ENCODE data around the gene BAMBI.
A peak's percentile ranks its signal among the peaks of the same experiment; 100 is the strongest.

The BAMBI gene

DNA sequence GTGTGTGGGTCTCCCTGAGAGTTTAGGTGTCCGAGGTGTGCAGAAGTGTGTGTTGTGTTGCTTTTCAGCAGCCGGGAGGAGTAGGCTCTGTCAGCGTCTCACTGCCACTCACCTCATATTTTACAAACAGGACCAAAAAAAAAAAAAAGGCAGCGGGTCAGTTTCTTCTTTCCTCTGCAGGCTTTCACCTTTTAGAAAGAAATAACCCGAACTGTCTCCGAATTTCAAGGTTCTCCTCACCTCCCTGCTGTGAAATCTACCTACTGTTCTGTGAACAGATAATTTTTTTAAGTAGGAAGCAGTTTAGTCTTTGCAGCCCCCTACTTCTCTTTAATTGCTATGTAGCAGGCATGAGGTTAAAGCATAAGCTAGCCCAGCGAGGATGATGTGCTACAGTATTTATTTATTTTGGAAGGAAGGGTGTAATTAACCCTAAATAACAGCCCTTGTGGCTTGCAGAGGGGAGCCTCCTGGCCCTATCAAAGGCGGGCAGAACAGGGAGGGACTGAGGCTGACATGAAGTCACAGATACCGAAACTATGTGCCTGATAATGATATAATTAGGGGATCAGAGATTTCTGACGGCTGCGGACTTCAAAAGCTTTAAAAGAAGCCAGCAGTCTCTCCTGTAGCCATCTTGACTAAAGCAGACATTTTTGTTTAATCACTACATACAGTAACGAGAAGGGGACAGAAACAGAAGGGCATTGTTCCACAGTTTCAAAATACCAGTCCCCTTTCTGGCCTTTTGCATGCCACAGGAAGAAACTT is 1.6 kb downstream of the BAMBI start:
- Histone ChIP-seq H3K23ac (ENCODE audit: low read length in 2 of 2) (peak overlapping the region in 1 of 2 experiments; percentile 87), H3K36me3 (ENCODE audit: control insufficient read depth in 1 of 2, insufficient read depth in 2 of 2, low read depth in 1 of 2, low read length in 2 of 2) (peaks cover 4 to 11% of the 10 kb centered on the region in 2 experiments), H3K14ac (ENCODE audit: low read length in 2 of 2) (peak overlapping the region in 1 of 2 experiments; percentile 93), H4K8ac (ENCODE audit: low read length) (no peak overlapping the region), H3K4me2 (ENCODE audit: low read length, poor library complexity, severe bottlenecking) (peak overlapping the region; percentile 98), H2BK5ac (ENCODE audit: low read depth, low read length, poor library complexity, severe bottlenecking) (no peak overlapping the region), H3K4me3 (ENCODE audit: insufficient read depth in 1 of 2, low read depth in 1 of 2, low read length in 2 of 2) (peak overlapping the region; percentile 78 to 82), H3K27ac (ENCODE audit: low read length, poor library complexity, severe bottlenecking) (no peak overlapping the region), H3K9me3 (ENCODE audit: control insufficient read depth, low read length) (no peaks in the 10 kb centered on the region), H2AFZ (ENCODE audit: low read depth, low read length) (no peak overlapping the region), H2BK15ac (ENCODE audit: low read depth, poor library complexity, severe bottlenecking) (no peak overlapping the region), H4K91ac (ENCODE audit: low read length) (no peak overlapping the region), H3K4ac (ENCODE audit: low read depth in 1 of 2, low read length in 2 of 2) (no peak overlapping the region), H3K79me1 (replicated peaks; ENCODE audit: low read length, poor library complexity, severe bottlenecking) (peaks cover 10% of the 10 kb centered on the region), H3K4me1 (ENCODE audit: control insufficient read depth, insufficient read depth, low read depth, low read length) (peaks cover 12% of the 10 kb centered on the region), H2AK5ac (ENCODE audit: low read length, severe bottlenecking) (no peak overlapping the region), H2BK120ac (ENCODE audit: low read depth, low read length) (no peak overlapping the region), H3K27me3 (ENCODE audit: control insufficient read depth in 1 of 2, insufficient read depth in 1 of 2, low read length in 2 of 2) (peaks cover 21 to 42% of the 10 kb centered on the region in 2 experiments), H3K9ac (ENCODE audit: low read length) (peak overlapping the region; percentile 81), H3K18ac (ENCODE audit: low read depth in 1 of 2, low read length in 2 of 2) (peak overlapping the region; percentile 90 to 98), H2BK12ac (ENCODE audit: low read length in 2 of 2) (no peak overlapping the region)
- 0% methylated on average over 6 of the region's 12 CpGs for WGBS
- DNase-seq, result peak; percentile 45

- peak overlapping the region in 1 of 2 experiments; percentile 17 for H3K4ac ChIP-seq (ENCODE audit: low read depth in 1 of 2, low read length in 2 of 2)
- H2BK12ac ChIP-seq (ENCODE audit: low read length in 2 of 2), result no peak overlapping the region
- H2BK15ac ChIP-seq (ENCODE audit: low read depth, poor library complexity, severe bottlenecking), result no peak overlapping the region
- no peak overlapping the region for H2AFZ ChIP-seq (ENCODE audit: low read depth, low read length)
- no peak overlapping the region for H3K23ac ChIP-seq (ENCODE audit: low read length in 2 of 2)
- H4K91ac ChIP-seq (ENCODE audit: low read length), result no peak overlapping the region
- H3K9me3 ChIP-seq (ENCODE audit: control insufficient read depth, low read length), result no peaks in the 10 kb centered on the region
- 4% methylated on average over 12 of the region's 15 CpGs for WGBS
- H3K79me1 ChIP-seq (replicated peaks; ENCODE audit: low read length, poor library complexity, severe bottlenecking), result peaks cover 10% of the 10 kb centered on the region
- H2BK5ac ChIP-seq (ENCODE audit: low read depth, low read length, poor library complexity, severe bottlenecking), result no peak overlapping the region
- H3K4me3 ChIP-seq (ENCODE audit: insufficient read depth in 1 of 2, low read depth in 1 of 2, low read length in 2 of 2), result peak overlapping the region in 1 of 2 experiments; percentile 78
- no peak overlapping the region for H2AK5ac ChIP-seq (ENCODE audit: low read length, severe bottlenecking)
- peak overlapping the region; percentile 64 for H3K4me2 ChIP-seq (ENCODE audit: low read length, poor library complexity, severe bottlenecking)
- H3K9ac ChIP-seq (ENCODE audit: low read length), result no peak overlapping the region
- H3K14ac ChIP-seq (ENCODE audit: low read length in 2 of 2), result no peak overlapping the region
- peak; percentile 70 for DNase-seq
- peaks cover 4 to 11% of the 10 kb centered on the region in 2 experiments for H3K36me3 ChIP-seq (ENCODE audit: control insufficient read depth in 1 of 2, insufficient read depth in 2 of 2, low read depth in 1 of 2, low read length in 2 of 2)
- no peak overlapping the region for H4K8ac ChIP-seq (ENCODE audit: low read length)
- H3K27ac ChIP-seq (ENCODE audit: low read length, poor library complexity, severe bottlenecking), result no peak overlapping the region
- peaks cover 19 to 33% of the 10 kb centered on the region in 2 experiments for H3K27me3 ChIP-seq (ENCODE audit: control insufficient read depth in 1 of 2, insufficient read depth in 1 of 2, low read length in 2 of 2)
- H2BK120ac ChIP-seq (ENCODE audit: low read depth, low read length), result no peak overlapping the region
- peaks cover 12% of the 10 kb centered on the region for H3K4me1 ChIP-seq (ENCODE audit: control insufficient read depth, insufficient read depth, low read depth, low read length)
- H3K18ac ChIP-seq (ENCODE audit: low read depth in 1 of 2, low read length in 2 of 2), result no peak overlapping the region
These were observed 2.4 kb downstream of the BAMBI start for GRCh38 chr10:28679581-28680357.

DNA sequence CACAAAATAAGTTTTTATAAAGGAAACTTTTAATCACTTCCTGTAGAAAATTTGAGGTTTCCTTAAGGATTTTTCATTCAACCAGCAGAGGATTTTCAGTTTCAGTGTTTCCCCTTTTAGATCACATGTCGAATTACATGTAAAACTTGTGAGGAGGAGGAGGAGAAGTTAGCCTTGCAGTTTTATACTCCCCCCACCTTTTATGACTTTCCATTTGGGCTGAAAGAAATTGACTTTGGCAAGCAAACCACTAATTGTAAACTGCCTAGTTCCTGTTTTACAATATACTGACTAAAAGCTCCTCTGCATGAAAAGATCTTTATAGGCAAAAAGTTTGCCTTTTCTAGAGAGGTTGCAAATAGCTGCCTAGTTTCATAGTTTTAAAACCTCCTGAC is 3.0 kb downstream of the BAMBI start:
- 0% methylated on average over 1 of the region's 1 CpG for WGBS
- no peak overlapping the region for H2BK12ac ChIP-seq (ENCODE audit: low read length in 2 of 2)
- no peak overlapping the region for H3K9ac ChIP-seq (ENCODE audit: low read length)
- no peak overlapping the region for H3K23ac ChIP-seq (ENCODE audit: low read length in 2 of 2)
- no peak overlapping the region for H4K8ac ChIP-seq (ENCODE audit: low read length)
- H3K27me3 ChIP-seq (ENCODE audit: control insufficient read depth in 1 of 2, insufficient read depth in 1 of 2, low read length in 2 of 2), result peaks cover 13 to 27% of the 10 kb centered on the region in 2 experiments
- H3K79me1 ChIP-seq (replicated peaks; ENCODE audit: low read length, poor library complexity, severe bottlenecking), result peaks cover 10% of the 10 kb centered on the region
- H3K4me3 ChIP-seq (ENCODE audit: insufficient read depth in 1 of 2, low read depth in 1 of 2, low read length in 2 of 2), result peak overlapping the region in 1 of 2 experiments; percentile 38
- H2BK15ac ChIP-seq (ENCODE audit: low read depth, poor library complexity, severe bottlenecking), result no peak overlapping the region
- peak overlapping the region; percentile 64 for H3K4me2 ChIP-seq (ENCODE audit: low read length, poor library complexity, severe bottlenecking)
- H3K4me1 ChIP-seq (ENCODE audit: control insufficient read depth, insufficient read depth, low read depth, low read length), result peaks cover 12% of the 10 kb centered on the region
- H3K14ac ChIP-seq (ENCODE audit: low read length in 2 of 2), result no peak overlapping the region
- no peak overlapping the region for H2AFZ ChIP-seq (ENCODE audit: low read depth, low read length)
- H4K91ac ChIP-seq (ENCODE audit: low read length), result no peak overlapping the region
- H3K4ac ChIP-seq (ENCODE audit: low read depth in 1 of 2, low read length in 2 of 2), result no peak overlapping the region
- no peak overlapping the region for H2BK5ac ChIP-seq (ENCODE audit: low read depth, low read length, poor library complexity, severe bottlenecking)
- no peak for DNase-seq
- no peak overlapping the region for H2BK120ac ChIP-seq (ENCODE audit: low read depth, low read length)
- H3K18ac ChIP-seq (ENCODE audit: low read depth in 1 of 2, low read length in 2 of 2), result no peak overlapping the region
- peaks cover 4 to 11% of the 10 kb centered on the region in 2 experiments for H3K36me3 ChIP-seq (ENCODE audit: control insufficient read depth in 1 of 2, insufficient read depth in 2 of 2, low read depth in 1 of 2, low read length in 2 of 2)
- no peak overlapping the region for H2AK5ac ChIP-seq (ENCODE audit: low read length, severe bottlenecking)
- no peak overlapping the region for H3K27ac ChIP-seq (ENCODE audit: low read length, poor library complexity, severe bottlenecking)
- H3K9me3 ChIP-seq (ENCODE audit: control insufficient read depth, low read length), result no peaks in the 10 kb centered on the region

DNA sequence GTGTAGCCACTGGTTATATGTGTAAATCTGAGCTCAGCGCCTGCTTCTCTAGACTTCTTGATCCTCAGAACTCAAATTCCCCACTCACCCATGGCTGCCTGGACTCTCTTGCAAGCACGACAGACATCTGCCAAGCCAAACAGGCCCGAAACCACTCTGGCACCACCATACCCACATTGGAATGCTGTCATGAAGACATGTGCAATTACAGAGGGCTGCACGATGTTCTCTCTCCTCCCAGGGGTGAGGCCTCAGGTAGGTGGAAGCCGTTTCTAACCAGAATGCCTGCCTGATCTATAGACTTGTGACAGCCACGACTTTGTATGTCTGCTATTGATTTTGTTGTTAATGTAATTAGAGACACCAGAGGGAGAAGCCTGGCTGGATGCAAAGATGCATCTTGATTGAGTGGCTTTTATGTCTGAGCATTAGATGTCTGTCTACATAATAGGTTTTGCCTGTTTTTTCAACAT is 4.0 kb downstream of the BAMBI start:
- WGBS, result 40% methylated on average over 6 of the region's 6 CpGs
- peak; percentile 38 for DNase-seq

More for the DNA sequence above, 4.0 kb downstream of the BAMBI start:
- Histone ChIP-seq H3K9me3 (ENCODE audit: control insufficient read depth, low read length) (no peaks in the 10 kb centered on the region), H3K4ac (ENCODE audit: low read depth in 1 of 2, low read length in 2 of 2) (no peak overlapping the region), H3K36me3 (ENCODE audit: control insufficient read depth in 1 of 2, insufficient read depth in 2 of 2, low read depth in 1 of 2, low read length in 2 of 2) (peaks cover 4 to 11% of the 10 kb centered on the region in 2 experiments), H2AK5ac (ENCODE audit: low read length, severe bottlenecking) (no peak overlapping the region), H2BK12ac (ENCODE audit: low read length in 2 of 2) (no peak overlapping the region), H4K91ac (ENCODE audit: low read length) (no peak overlapping the region), H3K79me1 (replicated peaks; ENCODE audit: low read length, poor library complexity, severe bottlenecking) (peaks cover 10% of the 10 kb centered on the region), H2BK15ac (ENCODE audit: low read depth, poor library complexity, severe bottlenecking) (no peak overlapping the region), H3K14ac (ENCODE audit: low read length in 2 of 2) (peak overlapping the region in 1 of 2 experiments; percentile 53), H3K4me3 (ENCODE audit: insufficient read depth in 1 of 2, low read depth in 1 of 2, low read length in 2 of 2) (no peak overlapping the region), H3K9ac (ENCODE audit: low read length) (no peak overlapping the region), H3K4me2 (ENCODE audit: low read length, poor library complexity, severe bottlenecking) (no peak overlapping the region), H2BK120ac (ENCODE audit: low read depth, low read length) (no peak overlapping the region), H3K4me1 (ENCODE audit: control insufficient read depth, insufficient read depth, low read depth, low read length) (peaks cover 12% of the 10 kb centered on the region), H3K27me3 (ENCODE audit: control insufficient read depth in 1 of 2, insufficient read depth in 1 of 2, low read length in 2 of 2) (peaks cover 4 to 18% of the 10 kb centered on the region in 2 experiments), H4K8ac (ENCODE audit: low read length) (no peak overlapping the region), H3K23ac (ENCODE audit: low read length in 2 of 2) (peak overlapping the region in 1 of 2 experiments; percentile 14), H3K27ac (ENCODE audit: low read length, poor library complexity, severe bottlenecking) (no peak overlapping the region), H2AFZ (ENCODE audit: low read depth, low read length) (no peak overlapping the region), H3K18ac (ENCODE audit: low read depth in 1 of 2, low read length in 2 of 2) (peak overlapping the region in 1 of 2 experiments; percentile 25), H2BK5ac (ENCODE audit: low read depth, low read length, poor library complexity, severe bottlenecking) (no peak overlapping the region)
